Measurements from ENCODE around the gene ERLIN1.

The ERLIN1 gene

GRCh38 chr10:100209303-100209702 lies 23.5 kb upstream of the ERLIN1 start:
- CTCF ChIA-PET: no interaction called here
- no peak overlapping the region for H3K4me3 ChIP-seq (ENCODE audit: low read depth, low read length)
- no peak for TF ChIP-seq CTCF (IDR thresholded peaks at IDR 0.05; ENCODE audit: insufficient read depth, low read length, missing control alignments)
- POLR2A ChIA-PET: no interaction called here
- no peak for DNase-seq (ENCODE audit: low read depth, low spot score)

GRCh38 chr10:100208276-100208675 lies 22.4 kb upstream of the ERLIN1 start:
- POLR2A ChIA-PET: no interaction called here
- CTCF ChIA-PET: no interaction called here
- TF ChIP-seq CTCF (IDR thresholded peaks at IDR 0.05; ENCODE audit: insufficient read depth, low read length, missing control alignments): no peak
- no peak for DNase-seq (ENCODE audit: low read depth, low spot score)
- no peak overlapping the region for H3K4me3 ChIP-seq (ENCODE audit: low read depth, low read length)

- ChIA-PET POLR2A (no interaction called here), CTCF (interaction anchor here (1.0 to 1.1 kb wide), 2 partner anchors 36 to 55 kb away, joined by 3 read pairs; no protein-coding TSS in a partner anchor)
- H3K4me3 ChIP-seq (ENCODE audit: low read depth, low read length): no peak overlapping the region
- no peak for TF ChIP-seq CTCF (IDR thresholded peaks at IDR 0.05; ENCODE audit: insufficient read depth, low read length, missing control alignments)
- DNase-seq (ENCODE audit: low read depth, low spot score): no peak
These were observed 18.5 kb upstream of the ERLIN1 start for GRCh38 chr10:100204370-100204769.

DNA sequence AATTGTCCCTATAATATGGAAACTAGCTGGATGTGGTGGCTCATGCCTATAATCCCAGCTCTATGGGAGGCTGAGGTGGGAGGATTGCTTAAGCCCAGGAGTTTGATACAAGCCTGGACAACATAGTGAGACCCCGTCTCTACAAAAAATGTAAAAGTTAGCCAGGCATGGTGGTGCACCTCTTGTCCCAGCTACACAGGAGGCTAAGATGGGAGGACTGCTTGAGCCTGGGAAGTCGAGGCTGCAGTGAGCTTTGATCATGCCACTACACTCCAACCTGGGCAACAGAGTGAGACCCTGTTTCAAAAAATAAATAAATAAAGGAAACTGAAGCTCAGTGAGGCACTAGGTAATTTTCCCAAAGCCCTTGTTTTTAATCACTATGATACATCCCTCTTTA lies 15.7 kb upstream of the ERLIN1 start:
- POLR2A ChIA-PET: no interaction called here
- CTCF ChIA-PET: interaction anchor here (0.7 to 1.2 kb wide), 2 partner anchors 13 to 16 kb away, joined by 3 to 5 read pairs; partner anchors contain the start of gene ERLIN1

GRCh38 chr10:100194711-100195110 lies 8.9 kb upstream of the ERLIN1 start:
- ChIA-PET CTCF (interaction anchor here (1.1 kb wide), 1 partner anchor 24 kb away, joined by 4 read pairs; no protein-coding TSS in a partner anchor), POLR2A (no interaction called here)
- no peak overlapping the region for H3K4me3 ChIP-seq (ENCODE audit: low read depth, low read length)
- no peak for DNase-seq (ENCODE audit: low read depth, low spot score)
- TF ChIP-seq CTCF (IDR thresholded peaks at IDR 0.05; ENCODE audit: insufficient read depth, low read length, missing control alignments): no peak

More for the DNA sequence above, 15.7 kb upstream of the ERLIN1 start:
- no peak for TF ChIP-seq CTCF (IDR thresholded peaks at IDR 0.05; ENCODE audit: insufficient read depth, low read length, missing control alignments)
- DNase-seq (ENCODE audit: low read depth, low spot score): no peak
- H3K4me3 ChIP-seq (ENCODE audit: low read depth, low read length): no peak overlapping the region

GRCh38 chr10:100192350-100192749 lies 6.5 kb upstream of the ERLIN1 start:
- TF ChIP-seq CTCF (IDR thresholded peaks at IDR 0.05; ENCODE audit: insufficient read depth, low read length, missing control alignments): no peak
- ChIA-PET POLR2A (no interaction called here), CTCF (interaction anchor here (1.1 to 1.2 kb wide), 2 partner anchors 346 to 348 kb away, joined by 3 read pairs; no protein-coding TSS in a partner anchor)
- H3K4me3 ChIP-seq (ENCODE audit: low read depth, low read length): no peak overlapping the region
- DNase-seq (ENCODE audit: low read depth, low spot score): no peak
